Tibial nerve (tissue), 4 donors: ENCODE results near the gene STRIP2.

Experiments used
- EP300 ChIP-seq, 2 donors: sonication (generic); formaldehyde crosslinking; IDR thresholded peaks; one replicate each; pipeline ENCODE4 v1.6.1; 2017; ENCODE audit warnings: antibody characterized with exemption in 2 of 2, mild to moderate bottlenecking in 1 of 2
- POLR2A ChIP-seq, 2 donors: fragments of 450-650 bp; IDR thresholded peaks; one replicate each; pipeline ENCODE4 v1.6.1; 2017; ENCODE audit warnings: antibody characterized with exemption in 2 of 2, mild to moderate bottlenecking in 2 of 2, moderate library complexity in 2 of 2
- TF ChIP-seq, protein P1 (sequence below), 5 experiments: fragments of 200-600 bp in 3 of 5; fragments of 450-650 bp in 2 of 5; sonication (generic) in 3 of 5; IDR thresholded peaks; one replicate each; pipeline ENCODE4 v1.5.1; 2016 to 2019; ENCODE audit warnings: antibody characterized with exemption in 5 of 5, mild to moderate bottlenecking in 3 of 5, moderate library complexity in 2 of 5

DNA sequence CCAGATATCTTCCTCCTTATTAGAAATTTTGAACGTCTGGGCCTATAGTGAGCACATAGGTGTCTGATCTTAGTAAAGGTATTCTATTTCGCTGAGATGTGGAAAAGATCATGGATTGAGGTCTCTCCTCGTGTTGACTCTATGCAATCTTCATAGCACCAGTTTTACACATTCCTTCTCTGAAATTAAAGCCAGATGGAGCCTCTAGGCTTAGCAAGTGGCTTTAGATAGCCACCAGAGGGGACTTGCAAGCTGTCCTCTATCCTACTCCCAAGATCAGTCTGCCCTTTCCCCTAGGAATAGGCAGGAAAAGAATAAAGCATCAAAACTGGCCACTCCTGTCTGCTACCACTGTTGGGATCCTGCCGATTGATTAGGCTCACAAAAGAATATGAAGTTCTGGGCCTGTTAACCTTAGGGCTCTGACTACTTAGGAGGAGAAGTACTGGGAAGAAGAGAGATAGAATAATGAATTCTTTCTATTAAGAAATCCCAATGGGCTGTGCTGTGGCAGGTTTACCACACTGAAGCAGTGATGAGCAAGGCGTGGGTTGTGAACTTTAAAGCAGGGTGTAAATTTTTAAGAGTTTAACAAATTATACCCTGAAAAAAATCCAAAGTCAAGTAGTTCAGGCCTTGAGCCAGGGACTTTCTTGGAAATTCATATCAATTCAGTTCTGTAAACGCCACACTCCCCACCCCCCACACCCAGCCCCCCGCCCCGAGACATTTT is 2.2 kb upstream of the STRIP2 start:
- TF ChIP-seq EP300 (IDR thresholded peaks at IDR 0.05) (no peak), POLR2A (IDR thresholded peaks at IDR 0.05) (no peak)
- TF ChIP-seq, protein P1, sequence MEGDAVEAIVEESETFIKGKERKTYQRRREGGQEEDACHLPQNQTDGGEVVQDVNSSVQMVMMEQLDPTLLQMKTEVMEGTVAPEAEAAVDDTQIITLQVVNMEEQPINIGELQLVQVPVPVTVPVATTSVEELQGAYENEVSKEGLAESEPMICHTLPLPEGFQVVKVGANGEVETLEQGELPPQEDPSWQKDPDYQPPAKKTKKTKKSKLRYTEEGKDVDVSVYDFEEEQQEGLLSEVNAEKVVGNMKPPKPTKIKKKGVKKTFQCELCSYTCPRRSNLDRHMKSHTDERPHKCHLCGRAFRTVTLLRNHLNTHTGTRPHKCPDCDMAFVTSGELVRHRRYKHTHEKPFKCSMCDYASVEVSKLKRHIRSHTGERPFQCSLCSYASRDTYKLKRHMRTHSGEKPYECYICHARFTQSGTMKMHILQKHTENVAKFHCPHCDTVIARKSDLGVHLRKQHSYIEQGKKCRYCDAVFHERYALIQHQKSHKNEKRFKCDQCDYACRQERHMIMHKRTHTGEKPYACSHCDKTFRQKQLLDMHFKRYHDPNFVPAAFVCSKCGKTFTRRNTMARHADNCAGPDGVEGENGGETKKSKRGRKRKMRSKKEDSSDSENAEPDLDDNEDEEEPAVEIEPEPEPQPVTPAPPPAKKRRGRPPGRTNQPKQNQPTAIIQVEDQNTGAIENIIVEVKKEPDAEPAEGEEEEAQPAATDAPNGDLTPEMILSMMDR (IDR thresholded peaks at IDR 0.05), result no peak
